HepG2 (cell line): ENCODE results near the gene ATP11A. TPM values are rescaled to one million over a fixed set of nuclear protein-coding genes. Genes with fewer than 3 reads are reported as not detected.

Source experiments
- AGO2 ChIP-seq: fragments of 200-400 bp; formaldehyde crosslinking; optimal IDR thresholded peaks from 2 replicates; pipeline ENCODE3; 2017; ENCODE audit warnings: mild to moderate bottlenecking, low read depth, low read length, moderate library complexity
- ATF7 ChIP-seq, 2 experiments: fragments of 450-650 bp in 1 of 2; sonication (generic) in 1 of 2; formaldehyde crosslinking in 1 of 2; IDR thresholded peaks; 2 replicates each; pipeline versions ENCODE4 v1.4.0 to v1.6.1; 2016 to 2020; ENCODE audit warnings: antibody characterized with exemption in 1 of 2, mild to moderate bottlenecking in 1 of 2, missing genetic modification reagents in 1 of 2
- DNMT1 ChIP-seq: sonication (generic); formaldehyde crosslinking; IDR thresholded peaks from 2 replicates; pipeline ENCODE4 v1.5.1; 2020; ENCODE audit warnings: mild to moderate bottlenecking, missing genetic modification reagents
- ELF3 ChIP-seq: IDR thresholded peaks from 2 replicates; pipeline ENCODE4 v1.6.1; 2016; ENCODE audit warnings: missing genetic modification reagents, missing compliant biosample characterization
- ERF ChIP-seq: IDR thresholded peaks from 2 replicates; pipeline ENCODE4 v1.6.1; 2018; ENCODE audit warnings: missing biosample characterization, missing genetic modification reagents
- ETV6 ChIP-seq: sonication (generic); formaldehyde crosslinking; conservative IDR thresholded peaks from 2 replicates; pipeline ENCODE4 v1.4.0; 2020; ENCODE audit warnings: missing genetic modification reagents
- HDAC1 ChIP-seq: sonication (generic); formaldehyde crosslinking; IDR thresholded peaks from 2 replicates; pipeline ENCODE4 v1.5.1; 2020; ENCODE audit warnings: mild to moderate bottlenecking, missing genetic modification reagents
- HNF4A ChIP-seq: sonication (generic); formaldehyde crosslinking; IDR thresholded peaks from 2 replicates; pipeline ENCODE4 v1.4.0; 2020; ENCODE audit warnings: missing genetic modification reagents
- KDM1A ChIP-seq: IDR thresholded peaks from 2 replicates; pipeline ENCODE4 v1.6.1; 2016; ENCODE audit warnings: missing compliant biosample characterization
- KDM2A ChIP-seq: sonication (generic); formaldehyde crosslinking; IDR thresholded peaks from 2 replicates; pipeline ENCODE4 v1.4.0; 2020; ENCODE audit warnings: low read depth, missing genetic modification reagents, borderline replicate concordance
- MIER2 ChIP-seq: IDR thresholded peaks from 2 replicates; pipeline ENCODE4 v1.6.1; 2016; ENCODE audit warnings: missing biosample characterization, missing genetic modification reagents
- NR2F2 ChIP-seq: IDR thresholded peaks from 2 replicates; pipeline ENCODE4 v1.6.1; 2012; ENCODE audit warnings: low read depth, inconsistent platforms, borderline replicate concordance
- PATZ1 ChIP-seq: sonication (generic); formaldehyde crosslinking; IDR thresholded peaks from 2 replicates; pipeline ENCODE4 v1.4.0; 2020; ENCODE audit warnings: missing genetic modification reagents
- RFX5 ChIP-seq: IDR thresholded peaks from 2 replicates; pipeline ENCODE4 v1.6.1; 2011; ENCODE audit warnings: low read depth, low read length, improper control_type of control experiment
- SIN3B ChIP-seq: fragments of 150-350 bp; IDR thresholded peaks from 2 replicates; pipeline ENCODE4 v1.6.1; 2014; ENCODE audit warnings: low read length
- SKIL ChIP-seq: sonication (generic); formaldehyde crosslinking; IDR thresholded peaks from 2 replicates; pipeline ENCODE4 v1.8.0; 2022; ENCODE audit warnings: missing genetic modification reagents, mild to moderate bottlenecking, moderate library complexity, borderline replicate concordance
- SNRNP70 ChIP-seq: fragments of 200-400 bp; formaldehyde crosslinking; IDR thresholded peaks from 2 replicates; pipeline ENCODE4 v1.6.1; 2017; ENCODE audit warnings: mild to moderate bottlenecking, low read depth, low read length, moderate library complexity
- STAG1 ChIP-seq: sonication (generic); formaldehyde crosslinking; IDR thresholded peaks from 2 replicates; pipeline ENCODE4 v1.4.0; 2020; ENCODE audit warnings: missing genetic modification reagents
- TBL1XR1 ChIP-seq: fragments of 150-350 bp; IDR thresholded peaks from 2 replicates; pipeline ENCODE4 v1.6.1; 2014; ENCODE audit warnings: borderline replicate concordance, low read length; ENCODE audit not compliant: partially characterized antibody
- TBX3 ChIP-seq: fragments of 450-650 bp; IDR thresholded peaks from 2 replicates; pipeline ENCODE4 v1.6.1; 2017; ENCODE audit warnings: antibody characterized with exemption, mild to moderate bottlenecking, inconsistent platforms, borderline replicate concordance
- ZBTB3 ChIP-seq: sonication (generic); formaldehyde crosslinking; IDR thresholded peaks from 2 replicates; pipeline ENCODE4 v1.4.0; 2020; ENCODE audit warnings: low read depth, mild to moderate bottlenecking, moderate library complexity, missing genetic modification reagents, borderline replicate concordance
- ZBTB7B ChIP-seq: sonication (generic); formaldehyde crosslinking; IDR thresholded peaks from 2 replicates; pipeline ENCODE4 v1.4.0; 2020; ENCODE audit warnings: missing genetic modification reagents
- ZFP36L2 ChIP-seq: sonication (generic); formaldehyde crosslinking; IDR thresholded peaks from 2 replicates; pipeline ENCODE4 v1.4.0; 2020; ENCODE audit warnings: missing genetic modification reagents
- ZNF101 ChIP-seq: sonication (generic); formaldehyde crosslinking; IDR thresholded peaks from 2 replicates; pipeline ENCODE4 v1.4.0; 2020; ENCODE audit warnings: mild to moderate bottlenecking, low read depth, missing genetic modification reagents, borderline replicate concordance
- ZNF274 ChIP-seq: sonication (generic); formaldehyde crosslinking; IDR thresholded peaks from 2 replicates; pipeline ENCODE4 v1.5.1; 2020; ENCODE audit warnings: mild to moderate bottlenecking, missing genetic modification reagents
- ZNF614 ChIP-seq: IDR thresholded peaks from 2 replicates; pipeline ENCODE4 v1.6.1; 2018; ENCODE audit warnings: missing biosample characterization, missing genetic modification reagents, inconsistent platforms, borderline replicate concordance
- polyA plus RNA-seq, 8 experiments: library from polyadenylated mRNA; depleted of rRNA in 3 of 8; stranded (reverse) in 7 of 8; unstranded in 1 of 8; fragments of >200 nt; fragmentation: Illumina TruSeq in 4 of 8; extraction: Trizol in 4 of 8; gene quantifications; 2 replicates each; pipeline versions ENCODE4 v1.2.1 to v1.2.3, GENCODE V29; 2011 to 2016; ENCODE audit warnings: low read depth in 4 of 8, missing spikeins in 1 of 8, mixed read lengths in 1 of 8; ENCODE audit not compliant: insufficient read depth in 1 of 8
- total RNA-seq, 5 experiments: library from RNA; depleted of rRNA; stranded (reverse); fragments of >200 nt; fragmentation: Illumina TruSeq; extraction: Trizol; gene quantifications; 2 replicates each; pipeline ENCODE4 v1.2.3, GENCODE V29; 2016; ENCODE audit warnings: low read depth in 1 of 5

Gene ATP11A
- total and polyA plus RNA-seq, 2 of the 13 experiments (the other 11 are each of a cell fraction or from before 2014, with no cell fraction given), result 18.4 to 20.1 TPM

GRCh38 chr13:112714376-112715174, 24.7 kb downstream of the ATP11A start (continued):
- TF ChIP-seq TBL1XR1 (no peak), HDAC1 (CRISPR knock-in tag) (no peak), DNMT1 (CRISPR knock-in tag) (no peak), SNRNP70 (no peak), ZBTB7B (CRISPR knock-in tag) (0 out of 2 replicates have a peak, but pooled peaks have one; percentile 38), ZBTB3 (CRISPR knock-in tag) (no peak), ZNF101 (CRISPR knock-in tag) (no peak), ZFP36L2 (CRISPR knock-in tag) (no peak), SKIL (CRISPR knock-in tag) (no peak), ATF7 (IDR thresholded peaks at IDR 0.05) (no peak), ATF7 (CRISPR knock-in tag; IDR thresholded peaks at IDR 0.05) (no peak), ETV6 (CRISPR knock-in tag) (no peak), ELF3 (peak; percentile 60; the same call in 1 of the 2 replicates), ZNF614 (CRISPR knock-in tag) (peak; percentile 33; the same call in 1 of the 2 replicates), PATZ1 (CRISPR knock-in tag) (0 out of 2 replicates have a peak, but pooled peaks have one; percentile 14), SIN3B (no peak), NR2F2 (no peak), ZNF274 (CRISPR knock-in tag) (no peak), AGO2 (peak; percentile 10), RFX5 (no peak), STAG1 (CRISPR knock-in tag) (no peak), KDM2A (CRISPR knock-in tag) (0 out of 2 replicates have a peak, but pooled peaks have one; percentile 31), HNF4A (CRISPR knock-in tag) (peak; percentile 85), ERF (CRISPR knock-in tag) (0 out of 2 replicates have a peak, but pooled peaks have one; percentile 29), TBX3 (no peak), KDM1A (CRISPR knock-in tag) (peak; percentile 45; the same call in 1 of the 2 replicates), MIER2 (CRISPR knock-in tag) (no peak)
